GM20431 (cell line): ENCODE data around the gene C1orf56.

Experiments
- in situ Hi-C: fragments of 300-500 bp; cut with MseI, MboI; formaldehyde crosslinking; loops from one replicate; pipeline ENCODE4 v1.15.0; 2020; ENCODE audit warnings: low sequenced_read_pairs; ENCODE audit not compliant: unreplicated experiment

Gene C1orf56

GRCh38 chr1:151047591-151047924 is at the start of gene C1orf56:
Gene C1orf56, plus strand, starts transcription at chr1:151047751. Its CDS starts 97 bp downstream, at chr1:151047848.
- in situ Hi-C loops = no loop called here

- in situ Hi-C loops = no loop called here
Measured at GRCh38 chr1:150997949-150998348, 49.6 kb upstream of the C1orf56 start.

- in situ Hi-C loops = no loop called here
Measured at GRCh38 chr1:150999051-150999674, 48.4 kb upstream of the C1orf56 start.

- in situ Hi-C loops = no loop called here
Measured at GRCh38 chr1:150999926-151000325, 47.6 kb upstream of the C1orf56 start.

GRCh38 chr1:151000408-151000807 is 47.1 kb upstream of the C1orf56 start:
- in situ Hi-C loops = no loop called here

GRCh38 chr1:151001602-151002001 is 45.9 kb upstream of the C1orf56 start:
- in situ Hi-C loops = no loop called here

GRCh38 chr1:151002051-151002450 is 45.5 kb upstream of the C1orf56 start:
- in situ Hi-C loops = no loop called here

- in situ Hi-C loops = no loop called here
Measured at GRCh38 chr1:151002611-151003010, 44.9 kb upstream of the C1orf56 start.

GRCh38 chr1:151003180-151003579 is 44.4 kb upstream of the C1orf56 start:
- in situ Hi-C loops = no loop called here

- in situ Hi-C loops = no loop called here
Measured at GRCh38 chr1:151005729-151006319, 41.7 kb upstream of the C1orf56 start.

- in situ Hi-C loops = no loop called here
Measured at GRCh38 chr1:151006327-151007052, 41.1 kb upstream of the C1orf56 start, which contains the start of gene MINDY1. Gene MINDY1, minus strand, starts transcription at chr1:151006902. Its CDS starts 4,285 bp downstream, at chr1:151002617.

- in situ Hi-C loops = no loop called here
Measured at GRCh38 chr1:151007853-151008243, 39.7 kb upstream of the C1orf56 start.

GRCh38 chr1:151008244-151009205 is 39.0 kb upstream of the C1orf56 start, which contains the start of gene PRUNE1:
Gene PRUNE1, plus strand, starts transcription at chr1:151008449. Its CDS starts 184 bp downstream, at chr1:151008633.
- in situ Hi-C loops = no loop called here

- in situ Hi-C loops = no loop called here
Measured at GRCh38 chr1:151009206-151009587, 38.4 kb upstream of the C1orf56 start.

- in situ Hi-C loops = no loop called here
Measured at GRCh38 chr1:151009674-151010345, 37.7 kb upstream of the C1orf56 start.

- in situ Hi-C loops = no loop called here
Measured at GRCh38 chr1:151010346-151010726, 37.2 kb upstream of the C1orf56 start.

GRCh38 chr1:151011154-151011850 is 36.2 kb upstream of the C1orf56 start:
- in situ Hi-C loops = no loop called here

- in situ Hi-C loops = no loop called here
Measured at GRCh38 chr1:151012684-151013471, 34.7 kb upstream of the C1orf56 start.
